ENCODE data around the gene CAGE1.
A peak's percentile ranks its signal among the peaks of the same experiment; 100 is the strongest.
"Not testable (repeated sequence)": the region's sequence is repeated elsewhere in the genome, so short reads cannot be mapped to it uniquely, and the experiment has no call there.

Gene CAGE1

DNA sequence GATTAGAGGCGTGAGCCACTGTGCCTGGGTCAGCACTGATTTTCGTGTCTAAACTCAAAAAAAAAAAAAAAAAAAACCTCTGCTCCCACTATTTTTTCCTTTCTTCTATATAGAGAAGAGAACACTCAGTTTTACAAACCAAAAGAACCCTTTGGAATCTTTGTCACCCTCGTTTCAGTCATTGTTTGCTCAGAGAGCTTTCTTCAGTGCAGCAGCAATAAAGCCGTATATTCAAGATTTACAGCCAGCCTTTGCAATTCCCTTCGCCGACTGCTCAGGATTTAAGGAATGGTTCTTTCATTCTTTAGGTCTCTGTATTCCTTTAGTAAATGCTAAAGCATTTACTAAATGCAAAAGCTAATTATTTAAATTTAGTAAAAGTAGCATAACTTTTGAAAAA, 20.2 kb upstream of the CAGE1 start:
- DNase-seq (ENCODE audit: low spot score) = no peak

DNA sequence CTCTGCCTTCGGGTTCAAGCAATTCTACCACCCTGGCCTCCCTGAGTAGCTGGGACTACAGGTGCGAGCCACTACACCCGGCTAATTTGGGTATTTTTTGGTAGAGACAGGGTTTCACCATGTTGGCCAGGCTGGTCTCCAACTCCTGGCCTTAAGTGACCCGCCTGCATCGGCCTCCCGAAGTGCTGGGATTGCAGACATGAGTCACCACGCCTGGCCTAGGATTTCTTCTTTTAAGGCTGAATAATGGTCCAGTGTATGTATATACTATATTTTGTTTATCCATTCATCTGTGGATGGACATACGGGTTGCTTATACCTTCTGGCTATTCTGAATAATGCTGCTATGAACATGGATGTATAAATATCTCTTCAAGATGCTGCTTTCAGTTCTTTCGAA, 17.2 kb upstream of the CAGE1 start:
- DNase-seq (ENCODE audit: low spot score) = no peak

DNA sequence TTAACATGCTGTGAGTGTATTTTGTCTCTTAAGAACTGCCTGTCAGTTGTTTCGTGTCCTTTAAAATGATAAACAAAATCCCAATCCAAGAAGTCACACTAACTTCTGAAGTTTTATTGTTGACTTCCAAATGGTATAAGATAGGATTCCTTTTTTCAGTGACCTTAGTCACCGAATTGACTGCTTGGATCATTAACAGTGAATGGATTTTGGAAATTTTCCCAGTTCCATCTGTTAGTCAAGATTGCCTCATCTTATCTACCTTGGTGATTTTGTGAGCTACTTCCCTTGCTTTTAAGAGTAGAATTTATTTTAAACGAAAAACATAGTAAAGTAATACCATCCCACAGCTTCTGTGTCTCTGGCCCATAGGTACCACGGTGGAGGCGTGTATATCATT, 15.0 kb upstream of the CAGE1 start:
- DNase-seq (ENCODE audit: low spot score) = no peak

DNA sequence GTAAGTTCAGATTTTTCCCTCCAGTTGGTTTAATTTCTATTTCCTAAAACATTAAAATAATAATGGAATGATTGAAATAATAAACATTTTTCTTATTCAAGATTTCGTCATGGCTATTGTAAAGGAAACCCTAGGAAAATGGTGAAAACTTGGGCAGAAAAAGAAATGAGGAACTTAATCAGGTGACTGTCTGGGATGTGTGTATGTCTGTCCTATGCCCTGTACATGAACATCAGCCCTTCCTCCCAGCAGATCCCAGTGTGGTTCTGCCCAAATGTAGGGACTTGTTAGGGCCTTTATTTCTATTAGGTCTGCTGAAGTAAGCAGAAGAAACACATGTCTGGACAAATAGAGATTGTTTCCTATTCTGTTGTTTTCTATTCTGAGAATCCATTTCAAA, 13.2 kb upstream of the CAGE1 start:
- DNase-seq (ENCODE audit: low spot score) = no peak

DNA sequence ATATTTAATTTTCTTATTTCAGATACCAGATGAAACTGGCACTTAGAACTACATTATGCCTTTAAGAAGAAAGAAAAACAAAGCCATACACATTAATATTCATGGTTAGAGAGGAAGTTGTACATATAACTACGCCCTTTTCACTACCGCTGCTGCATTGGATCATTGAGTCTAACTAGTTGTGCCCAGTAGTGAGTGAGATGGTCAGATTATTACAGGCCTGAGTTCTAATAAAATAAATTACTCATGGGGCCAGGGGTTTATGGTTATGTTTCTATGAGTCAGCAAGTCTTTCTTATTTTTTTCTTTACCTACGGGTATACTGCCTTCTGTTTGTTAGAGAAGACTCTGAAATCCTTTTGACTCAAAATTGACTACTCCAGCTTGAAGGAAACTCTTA, 11.5 kb upstream of the CAGE1 start:
- no peak for DNase-seq (ENCODE audit: low spot score)

- no peak for DNase-seq (ENCODE audit: low spot score)
These were observed 2.9 kb upstream of the CAGE1 start for GRCh38 chr6:7392402-7392801.

GRCh38 chr6:7391151-7391550, 1.6 kb upstream of the CAGE1 start:
- no peak for DNase-seq (ENCODE audit: low spot score)

GRCh38 chr6:7390226-7390878, 810 bp upstream of the CAGE1 start:
- DNase-seq (ENCODE audit: low spot score) = peak; percentile 45

- no peak for DNase-seq (ENCODE audit: low spot score)
These were observed 436 bp downstream of the CAGE1 start for GRCh38 chr6:7389162-7389450.

- DNase-seq (ENCODE audit: low spot score) = no peak
These were observed 8.4 kb downstream of the CAGE1 start for GRCh38 chr6:7381092-7381491.

DNA sequence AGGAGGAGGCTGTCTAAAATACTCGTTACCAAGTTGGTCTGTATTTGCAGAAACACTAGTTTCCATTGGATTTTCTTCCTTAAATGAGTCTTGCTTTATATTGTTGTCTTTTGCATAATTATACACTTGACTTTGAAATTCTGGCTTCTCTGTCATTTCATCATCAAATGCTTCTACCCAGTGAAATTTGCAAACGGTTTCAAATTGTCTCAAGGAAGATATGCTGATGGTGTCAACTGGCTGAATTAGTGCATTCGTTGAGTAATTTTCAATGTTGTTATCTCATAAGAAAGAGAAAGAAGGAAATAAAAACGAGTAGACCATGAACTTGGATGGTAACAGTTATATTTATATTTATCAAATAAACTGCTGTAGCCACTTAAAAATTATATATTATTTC, 10.8 kb downstream of the CAGE1 start:
- no peak for DNase-seq (ENCODE audit: low spot score)

DNA sequence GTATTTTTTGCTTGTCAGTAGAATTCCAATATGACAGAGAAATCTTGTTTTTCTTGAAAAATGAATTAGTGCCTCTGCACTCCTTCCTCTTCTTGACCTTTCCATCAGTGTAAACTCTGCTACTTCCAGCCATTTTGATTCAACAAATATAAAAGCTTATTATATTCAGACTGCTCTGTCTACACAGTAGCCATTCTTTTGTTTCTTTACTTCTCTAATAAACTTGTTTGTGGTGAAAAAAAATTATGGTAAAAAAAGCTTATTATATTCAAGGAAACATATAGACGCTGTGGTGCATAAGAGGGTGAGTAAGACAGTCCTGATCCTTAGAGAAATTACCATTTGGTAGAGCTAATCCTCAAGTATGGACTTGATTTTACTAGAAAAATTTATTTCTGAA, 11.6 kb downstream of the CAGE1 start:
- DNase-seq (ENCODE audit: low spot score) = no peak

GRCh38 chr6:7373739-7374138, 15.8 kb downstream of the CAGE1 start:
- DNase-seq (ENCODE audit: low spot score) = no peak

DNA sequence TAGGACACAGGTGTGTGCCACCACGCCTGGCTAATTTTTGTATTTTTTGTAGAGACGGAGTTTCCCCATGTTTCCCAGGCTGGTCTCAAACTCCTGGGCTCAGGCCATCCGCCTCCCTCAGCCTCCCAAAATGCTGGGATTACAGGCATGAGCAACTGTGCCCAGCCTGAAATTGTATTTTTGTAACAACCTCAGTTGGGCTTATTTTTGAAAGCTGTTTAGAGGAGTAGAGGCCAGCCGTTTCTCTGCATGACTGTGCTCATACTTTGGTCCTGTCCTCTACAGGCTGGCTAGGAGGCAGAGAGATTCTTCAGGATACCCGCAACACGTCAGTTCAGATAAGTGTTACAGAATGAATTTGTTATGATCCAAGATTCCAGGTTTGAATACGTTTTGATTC, 22.1 kb downstream of the CAGE1 start:
- DNase-seq (ENCODE audit: low spot score) = no peak

- not testable (repeated sequence) for DNase-seq (ENCODE audit: low spot score)
These were observed 37.6 kb downstream of the CAGE1 start for GRCh38 chr6:7351916-7352315.

DNA sequence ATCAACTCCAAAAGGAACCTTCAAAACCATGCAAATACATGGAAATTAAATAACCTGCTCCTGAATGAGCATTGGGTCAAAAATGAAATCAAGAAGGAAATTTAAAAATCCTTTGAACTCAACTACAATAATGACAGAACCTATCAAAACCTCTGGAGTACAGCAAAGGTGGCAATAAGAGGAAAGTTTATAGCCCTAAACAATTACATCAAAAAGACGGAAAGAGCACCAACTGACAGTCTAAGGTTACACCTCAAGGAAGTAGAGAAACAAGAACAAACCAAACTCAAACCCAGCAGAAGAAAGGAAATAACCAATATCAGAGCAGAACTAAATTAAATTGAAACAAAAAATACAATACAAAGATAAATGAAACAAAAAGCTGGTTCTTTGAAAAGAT, 39.0 kb downstream of the CAGE1 start:
- not testable (repeated sequence) for DNase-seq (ENCODE audit: low spot score)

- DNase-seq (ENCODE audit: low spot score) = not testable (repeated sequence)
These were observed 42.0 kb downstream of the CAGE1 start for GRCh38 chr6:7347551-7347997.

DNA sequence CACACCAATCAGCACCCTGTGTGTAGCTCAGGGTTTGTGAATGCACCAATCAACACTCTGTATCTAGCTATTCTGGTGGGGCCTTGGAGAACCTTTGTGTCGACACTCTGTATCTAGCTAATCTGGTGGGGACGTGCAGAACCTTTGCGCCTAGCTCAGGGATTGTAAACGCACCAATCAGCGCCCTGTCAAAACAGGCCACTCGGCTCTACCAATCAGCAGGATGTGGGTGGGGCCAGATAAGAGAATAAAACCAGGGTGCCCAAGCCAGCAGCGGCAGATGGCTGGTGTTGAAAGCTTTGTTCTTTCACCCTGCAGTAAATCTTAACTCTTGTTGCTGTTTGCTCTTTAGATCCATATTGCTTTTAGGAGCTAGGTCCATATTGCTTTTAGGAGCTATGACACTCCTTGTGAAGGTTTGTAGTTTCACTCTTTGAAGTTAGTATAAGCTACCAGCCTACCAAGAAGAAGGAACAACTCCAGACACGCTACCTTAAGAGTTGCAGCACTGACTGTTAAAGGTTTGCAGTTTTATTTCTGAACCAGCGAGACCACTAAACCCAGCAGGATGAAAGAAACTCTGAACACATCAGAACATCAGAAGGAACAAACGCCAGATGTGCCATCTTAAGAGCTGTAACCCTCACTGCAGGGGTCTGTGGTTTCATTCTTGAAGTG, 44.6 kb downstream of the CAGE1 start:
- peak; percentile 6 for DNase-seq (ENCODE audit: low spot score)

DNA sequence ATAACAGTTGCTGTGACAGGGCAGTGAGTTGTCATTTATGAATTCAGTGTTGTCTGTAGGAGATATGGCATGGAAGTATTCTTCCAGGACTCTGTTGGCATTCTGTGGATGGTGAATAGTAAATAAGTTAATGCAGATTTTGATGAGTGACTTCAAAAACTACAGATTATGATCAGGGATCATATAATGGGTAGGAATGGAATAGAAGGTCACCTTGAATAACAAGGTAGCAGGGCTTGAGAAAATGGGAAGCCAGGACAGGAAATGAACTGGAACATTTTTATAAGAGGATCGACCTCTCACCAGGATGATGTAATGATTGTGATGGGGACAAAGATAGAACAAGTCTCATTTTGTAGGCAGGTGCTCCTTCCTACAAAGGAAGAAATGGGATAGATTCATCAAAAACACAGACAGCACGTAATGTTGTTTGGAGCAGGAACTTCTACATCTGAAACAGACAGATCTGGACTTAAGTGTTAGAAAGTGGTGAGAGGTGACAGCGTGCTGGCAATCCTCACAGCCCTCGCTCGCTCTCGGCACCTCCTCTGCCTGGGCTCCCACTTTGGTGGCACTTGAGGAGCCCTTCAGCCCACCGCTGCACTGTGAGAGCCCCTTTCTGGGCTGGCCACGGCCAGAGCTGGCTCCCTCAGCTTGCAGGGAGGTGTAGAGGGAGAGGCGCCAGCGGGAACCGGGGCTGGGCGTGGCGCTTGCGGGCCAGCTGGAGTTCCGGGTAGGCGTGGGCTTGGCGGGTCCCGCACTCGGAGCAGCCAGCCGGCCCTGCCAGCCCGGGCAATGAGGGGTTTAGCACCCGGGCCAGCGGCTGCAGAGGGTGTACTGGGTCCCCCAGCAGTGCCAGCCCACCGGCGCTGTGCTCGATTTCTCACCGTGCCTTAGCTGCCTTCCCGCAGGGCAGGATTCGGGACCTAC, 45.7 kb downstream of the CAGE1 start:
- no peak for DNase-seq (ENCODE audit: low spot score)

DNA sequence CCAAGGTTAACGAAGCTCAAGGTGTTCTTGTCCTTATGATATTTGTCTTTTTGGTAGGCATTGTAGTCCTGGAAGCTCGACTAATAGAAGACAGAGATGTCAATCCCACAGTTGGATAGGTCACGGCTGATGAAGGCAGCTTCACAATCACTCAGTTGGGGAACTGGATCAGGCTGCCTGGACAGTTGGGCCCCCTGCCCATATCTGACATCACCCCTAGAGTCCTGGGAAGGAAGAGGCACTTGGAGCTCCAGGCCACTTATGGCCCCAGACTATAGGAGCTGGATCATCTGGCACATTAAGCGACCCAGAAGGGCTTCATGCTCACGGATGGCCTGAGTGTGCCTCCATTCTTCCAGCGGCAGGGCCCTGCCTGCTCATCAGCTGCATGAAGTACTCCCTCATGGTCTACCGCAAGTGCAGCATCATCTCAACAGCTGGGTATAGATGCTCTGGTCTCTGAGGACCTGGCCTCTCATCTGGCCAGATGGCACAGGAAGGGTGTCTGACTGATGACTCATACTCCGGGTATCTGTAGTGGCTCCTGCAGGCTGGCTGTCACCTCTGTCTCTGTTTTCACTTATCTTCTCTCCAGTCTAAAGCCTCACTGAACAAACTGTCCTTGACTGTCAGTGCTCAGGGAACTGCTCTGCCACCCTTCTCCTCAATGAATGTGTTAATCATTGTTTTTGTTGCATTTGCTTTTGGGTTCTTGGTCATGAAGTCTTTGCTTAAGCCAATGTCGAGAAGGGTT, 47.4 kb downstream of the CAGE1 start:
- no peak for DNase-seq (ENCODE audit: low spot score)

- DNase-seq (ENCODE audit: low spot score) = no peak
These were observed 48.3 kb downstream of the CAGE1 start for GRCh38 chr6:7341271-7341670.

GRCh38 chr6:7339007-7339732, 50.4 kb downstream of the CAGE1 start:
- DNase-seq (ENCODE audit: low spot score) = not testable (repeated sequence)
